B cell (primary cell): ENCODE results near the gene DCBLD2. TPM values are rescaled to one million over a fixed set of nuclear protein-coding genes. Genes with fewer than 3 reads are reported as not detected.

Experiments used
- ATAC-seq: fragments of 200-7000 bp; cut with Tn5 transposase; one replicate; pipeline ENCODE4 v1.10.0; 2021; ENCODE audit warnings: low read depth, mild to moderate bottlenecking, moderate number of reproducible peaks, moderate library complexity
- CTCF ChIA-PET: fragments of 350-600 bp; sonication (Branson Sonifier 250); formaldehyde crosslinking; loops from one replicate; lab custom pipeline; 2021; ENCODE audit warnings: antibody characterized with exemption, inconsistent platforms; lab: Charles Lee
- POLR2A ChIA-PET: fragments of 350-600 bp; sonication (Branson Sonifier 250); formaldehyde crosslinking; loops from one replicate; lab custom pipeline; 2021; ENCODE audit warnings: antibody characterized with exemption; lab: Charles Lee
- DNase-seq: peaks from one replicate; pipeline ENCODE4 v3.0.0; 2013
- H2AFZ ChIP-seq: 2 replicates; pipeline ENCODE4 v1.6.1; 2012; ENCODE audit warnings: mild to moderate bottlenecking, low read depth, low read length; ENCODE audit not compliant: insufficient read depth, poor library complexity, severe bottlenecking
- H3K27ac ChIP-seq, 2 donors: 1 replicate in 1 of 2; 2 replicates in 1 of 2; pipeline ENCODE4 v1.5.1; 2012 to 2013; ENCODE audit warnings: low read length in 2 of 2, mild to moderate bottlenecking in 2 of 2, moderate library complexity in 1 of 2
- H3K27me3 ChIP-seq, 4 experiments: fragments of 200-600 bp in 1 of 4; sonication (generic) in 1 of 4; replicated peaks in 1 of 4; 1 replicate in 2 of 4; 2 replicates in 2 of 4; pipeline versions ENCODE4 v1.6.1 to v1.7.0; 2013 to 2016; ENCODE audit warnings: low read length in 3 of 4, mild to moderate bottlenecking in 2 of 4, mixed read lengths in 1 of 4, moderate library complexity in 1 of 4; ENCODE audit not compliant: insufficient read depth in 4 of 4, control insufficient read depth in 3 of 4; ENCODE audit errors: control extremely low read depth in 1 of 4
- H3K36me3 ChIP-seq, 2 experiments: replicated peaks in 1 of 2; 1 replicate in 1 of 2; 2 replicates in 1 of 2; pipeline versions ENCODE4 v1.6.1 to v1.7.1; 2013; ENCODE audit warnings: low read length in 1 of 2; ENCODE audit not compliant: insufficient read depth in 2 of 2, control insufficient read depth in 1 of 2; ENCODE audit errors: control extremely low read depth in 1 of 2, extremely low read depth in 1 of 2
- H3K4me1 ChIP-seq, 2 donors: fragments of 200-600 bp in 1 of 2; sonication (generic) in 1 of 2; 1 replicate in 1 of 2; 2 replicates in 1 of 2; pipeline versions ENCODE4 v1.5.1 to v1.6.1; 2013 to 2017; ENCODE audit warnings: low read length in 2 of 2; ENCODE audit not compliant: control insufficient read depth in 2 of 2, insufficient read depth in 2 of 2
- H3K4me2 ChIP-seq: replicated peaks from 2 replicates; pipeline ENCODE3; 2012; ENCODE audit warnings: mild to moderate bottlenecking, low read depth, low read length; ENCODE audit not compliant: poor library complexity, severe bottlenecking
- H3K4me3 ChIP-seq, 5 experiments: fragments of 200-600 bp in 1 of 5; sonication (generic) in 1 of 5; 1 replicate in 3 of 5; 2 replicates in 2 of 5; pipeline versions ENCODE4 v1.5.1 to v1.7.0; 2011 to 2016; ENCODE audit warnings: low read length in 4 of 5, mild to moderate bottlenecking in 4 of 5, low read depth in 2 of 5, control low read depth in 1 of 5, moderate library complexity in 1 of 5; ENCODE audit not compliant: insufficient read depth in 1 of 5; ENCODE audit errors: control extremely low read depth in 1 of 5, extremely low read depth in 1 of 5
- H3K79me2 ChIP-seq: fragments of 200-600 bp; sonication (generic); one replicate; pipeline ENCODE4 v1.6.0; 2016; ENCODE audit warnings: low read length; ENCODE audit not compliant: control insufficient read depth, insufficient read depth
- H3K9ac ChIP-seq: fragments of 200-600 bp; sonication (generic); 2 replicates; pipeline ENCODE4 v1.6.1; 2017; ENCODE audit warnings: mild to moderate bottlenecking, low read length, moderate library complexity
- H3K9me3 ChIP-seq, 3 donors: one replicate each; pipeline versions ENCODE4 v1.6.1 to v1.7.1; 2013; ENCODE audit warnings: low read length in 2 of 3; ENCODE audit not compliant: control insufficient read depth in 2 of 3, insufficient read depth in 1 of 3; ENCODE audit errors: control extremely low read depth in 1 of 3
- H4K20me1 ChIP-seq: 2 replicates; pipeline ENCODE4 v1.6.0; 2012; ENCODE audit warnings: mild to moderate bottlenecking, low read length; ENCODE audit not compliant: insufficient read depth, control insufficient read depth, poor library complexity, severe bottlenecking
- H3K27ac Mint-ChIP-seq: one replicate; pipeline ENCODE4 v1.8.0; 2021; ENCODE audit warnings: mixed read lengths
- H3K27me3 Mint-ChIP-seq: one replicate; pipeline ENCODE4 v1.8.0; 2021; ENCODE audit warnings: mixed read lengths
- H3K4me1 Mint-ChIP-seq: one replicate; pipeline ENCODE4 v1.8.0; 2021; ENCODE audit warnings: mixed read lengths
- H3K4me3 Mint-ChIP-seq: one replicate; pipeline ENCODE4 v1.8.0; 2021; ENCODE audit warnings: mixed read lengths
- H3K9me3 Mint-ChIP-seq: one replicate; pipeline ENCODE4 v1.8.0; 2022; ENCODE audit warnings: mixed read lengths; ENCODE audit not compliant: insufficient read depth
- EZH2 ChIP-seq: IDR thresholded peaks from 2 replicates; pipeline ENCODE4 v1.6.1; 2012; ENCODE audit warnings: borderline replicate concordance, low read depth, mild to moderate bottlenecking, moderate library complexity, low read length; ENCODE audit not compliant: insufficient read depth, poor library complexity, severe bottlenecking
- WGBS: methylation state at CpG from one replicate; pipeline ENCODE4 v1.1.5; 2013; ENCODE audit warnings: missing lambda C conversion rate; ENCODE audit not compliant: insufficient coverage; 5-methylcytosine and 5-hydroxymethylcytosine counted together
- intact Hi-C: fragments of 100-400 bp; cut with micrococcal nuclease; formaldehyde crosslinking; loops from one replicate; pipeline ENCODE4 v1.10.0; 2022
- polyA plus RNA-seq: library from polyadenylated mRNA; depleted of rRNA; stranded (reverse); fragments of >200 nt; gene quantifications from 2 replicates; pipeline ENCODE4 v1.2.3, GENCODE V29; 2012
- total RNA-seq, 2 donors: library from RNA; stranded (reverse); fragments of 120-200 nt in 1 of 2; gene quantifications; 1 replicate in 1 of 2; 2 replicates in 1 of 2; pipeline versions ENCODE4 v1.2.3 to v1.2.4, GENCODE V29; 2013 to 2022
- TF ChIP-seq, protein P1 (sequence below): fragments of 200-600 bp; IDR thresholded peaks from one replicate; pipeline ENCODE4 v1.8.0; 2022; ENCODE audit warnings: antibody characterized with exemption, mild to moderate bottlenecking

The DCBLD2 gene
- total and polyA plus RNA-seq, 2 donors (not counting 1 experiment from before 2014, with no cell fraction given) = 0.37 to 3.5 TPM

DNA sequence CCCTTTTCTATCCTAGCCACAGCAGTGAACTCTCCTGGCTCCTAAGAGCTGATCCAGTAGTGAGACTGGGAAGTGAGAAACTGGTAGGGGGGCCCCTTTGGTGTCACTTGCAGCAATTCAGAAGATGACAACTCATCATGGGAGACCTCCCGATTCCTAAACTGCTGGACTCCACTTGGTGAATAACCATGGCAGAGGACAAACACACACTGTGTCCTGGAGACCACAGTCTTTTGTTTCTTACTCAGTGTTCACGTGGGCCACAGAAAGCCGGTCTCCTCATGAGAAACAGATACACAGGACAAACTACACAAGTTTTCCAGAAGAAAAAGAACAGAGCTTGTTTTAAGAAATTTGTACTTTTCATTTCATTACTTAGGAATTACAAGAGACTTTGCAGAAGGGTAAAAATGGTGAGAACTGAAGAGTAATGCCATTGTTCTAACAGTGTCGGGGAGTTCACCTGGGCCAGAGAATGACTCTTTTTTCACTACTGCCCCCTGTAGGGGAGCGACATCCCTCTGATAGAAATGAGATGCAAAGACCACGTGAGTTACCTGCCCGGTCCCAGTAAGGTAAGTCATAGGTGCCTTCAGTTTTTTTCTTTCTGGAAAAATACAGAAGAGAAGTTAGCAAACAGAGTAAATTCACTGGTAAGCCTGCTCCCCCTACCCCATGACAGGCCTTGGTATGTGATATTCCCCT is 100.3 kb downstream of the DCBLD2 start:
- H3K4me1 Mint-ChIP-seq = no peaks in the 10 kb centered on the region
- H3K4me2 ChIP-seq = no peak overlapping the region
- no peak overlapping the region for H2AFZ ChIP-seq
- H3K79me2 ChIP-seq = no peaks in the 10 kb centered on the region
- no peak overlapping the region for H3K27ac ChIP-seq
- no peaks in the 10 kb centered on the region for H3K27me3 Mint-ChIP-seq
- TF ChIP-seq, protein P1, sequence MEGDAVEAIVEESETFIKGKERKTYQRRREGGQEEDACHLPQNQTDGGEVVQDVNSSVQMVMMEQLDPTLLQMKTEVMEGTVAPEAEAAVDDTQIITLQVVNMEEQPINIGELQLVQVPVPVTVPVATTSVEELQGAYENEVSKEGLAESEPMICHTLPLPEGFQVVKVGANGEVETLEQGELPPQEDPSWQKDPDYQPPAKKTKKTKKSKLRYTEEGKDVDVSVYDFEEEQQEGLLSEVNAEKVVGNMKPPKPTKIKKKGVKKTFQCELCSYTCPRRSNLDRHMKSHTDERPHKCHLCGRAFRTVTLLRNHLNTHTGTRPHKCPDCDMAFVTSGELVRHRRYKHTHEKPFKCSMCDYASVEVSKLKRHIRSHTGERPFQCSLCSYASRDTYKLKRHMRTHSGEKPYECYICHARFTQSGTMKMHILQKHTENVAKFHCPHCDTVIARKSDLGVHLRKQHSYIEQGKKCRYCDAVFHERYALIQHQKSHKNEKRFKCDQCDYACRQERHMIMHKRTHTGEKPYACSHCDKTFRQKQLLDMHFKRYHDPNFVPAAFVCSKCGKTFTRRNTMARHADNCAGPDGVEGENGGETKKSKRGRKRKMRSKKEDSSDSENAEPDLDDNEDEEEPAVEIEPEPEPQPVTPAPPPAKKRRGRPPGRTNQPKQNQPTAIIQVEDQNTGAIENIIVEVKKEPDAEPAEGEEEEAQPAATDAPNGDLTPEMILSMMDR = no peak
- TF ChIP-seq EZH2 = no peak
- no peaks in the 10 kb centered on the region for H4K20me1 ChIP-seq
- H3K9me3 ChIP-seq = no peaks in the 10 kb centered on the region
- ATAC-seq (no peak), DNase-seq (no peak)
- CTCF ChIA-PET = no interaction called here
- H3K27ac Mint-ChIP-seq = no peak overlapping the region
- no peak overlapping the region for H3K9ac ChIP-seq
- no peaks in the 10 kb centered on the region for H3K36me3 ChIP-seq
- H3K4me3 ChIP-seq = no peak overlapping the region
- no peaks in the 10 kb centered on the region for H3K4me1 ChIP-seq
- 100% methylated on average over 1 of the region's 7 CpGs for WGBS
- intact Hi-C loops = no loop called here
- no peaks in the 10 kb centered on the region for H3K27me3 ChIP-seq
- no peaks in the 10 kb centered on the region for H3K9me3 Mint-ChIP-seq
- H3K4me3 Mint-ChIP-seq = no peak overlapping the region
- POLR2A ChIA-PET = no interaction called here

DNA sequence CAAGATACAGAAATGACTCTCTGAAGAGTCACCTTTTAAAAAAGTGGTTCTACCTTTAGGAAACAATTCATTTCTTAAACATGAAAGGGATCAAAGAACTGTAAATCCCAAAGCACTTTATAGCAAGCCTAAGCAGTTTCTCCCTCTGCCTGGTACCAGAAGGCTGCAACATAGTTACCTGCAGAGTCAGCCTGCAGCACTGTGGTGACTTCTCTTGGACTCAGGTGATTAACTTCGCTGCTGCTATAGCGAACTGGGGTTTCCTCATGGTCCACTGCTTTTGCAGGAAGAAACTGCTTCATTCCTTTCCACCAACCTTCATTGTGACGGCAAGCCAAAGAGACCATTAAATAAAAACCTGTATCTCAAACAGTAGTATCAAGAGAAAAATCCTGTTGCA is 101.1 kb downstream of the DCBLD2 start:
- ATAC-seq = no peak
- no peak overlapping the region for H3K4me3 ChIP-seq
- no peak overlapping the region for H3K27ac ChIP-seq
- H2AFZ ChIP-seq = no peak overlapping the region
- DNase-seq = no peak
- H3K36me3 ChIP-seq = no peaks in the 10 kb centered on the region
- intact Hi-C loops = no loop called here
- H3K9me3 ChIP-seq = no peaks in the 10 kb centered on the region
- no peaks in the 10 kb centered on the region for H3K79me2 ChIP-seq
- Mint-ChIP-seq H3K4me1 (no peaks in the 10 kb centered on the region), H3K4me3 (no peak overlapping the region), H3K27ac (no peak overlapping the region), H3K9me3 (no peaks in the 10 kb centered on the region), H3K27me3 (no peaks in the 10 kb centered on the region)
- H3K27me3 ChIP-seq = no peaks in the 10 kb centered on the region
- WGBS = 95% methylated on average over 3 of the region's 3 CpGs
- no peaks in the 10 kb centered on the region for H4K20me1 ChIP-seq
- ChIA-PET POLR2A (no interaction called here), CTCF (no interaction called here)
- H3K4me2 ChIP-seq = no peak overlapping the region
- no peaks in the 10 kb centered on the region for H3K4me1 ChIP-seq
- no peak for TF ChIP-seq EZH2
- TF ChIP-seq, protein P1 = no peak
- no peak overlapping the region for H3K9ac ChIP-seq
